ENCODE data around the gene TSPAN5.

DNA sequence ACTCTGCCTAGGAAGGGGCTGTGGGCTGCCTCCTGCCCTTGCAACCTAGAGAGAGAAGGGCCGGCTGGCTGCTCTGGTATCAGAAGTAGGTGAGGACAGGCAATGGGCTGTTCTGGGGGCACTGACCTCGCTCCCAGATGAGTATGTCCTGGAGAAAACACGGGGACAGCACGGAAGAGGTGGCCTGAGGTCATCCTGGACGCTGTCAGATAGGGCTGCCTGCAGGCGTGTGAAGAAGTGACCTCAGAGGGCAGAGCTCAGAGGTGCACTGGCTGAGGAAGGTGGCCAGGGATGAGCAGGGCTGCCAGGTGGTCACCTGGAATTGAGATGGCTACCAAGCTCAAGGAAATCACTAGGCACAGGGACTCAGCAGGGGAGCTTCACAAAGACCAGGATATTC is 159.6 kb downstream of the TSPAN5 start:
- TF ChIP-seq POLR2A (IDR thresholded peaks at IDR 0.05; ENCODE audit: low read length): no peak
- TF ChIP-seq GATA1 (IDR thresholded peaks at IDR 0.05; ENCODE audit: low read depth, low read length): no peak
